Right lobe of liver (tissue), 4 donors: Measurements from ENCODE around the gene BMP2K.

Source experiments
- CTCF ChIP-seq, 4 donors: fragments of 200-600 bp in 3 of 4; fragments of 450-650 bp in 1 of 4; IDR thresholded peaks; one replicate each; pipeline versions ENCODE4 v1.5.1 to v1.8.0; 2016 to 2022; ENCODE audit warnings: antibody characterized with exemption in 4 of 4, mild to moderate bottlenecking in 2 of 4
- POLR2A ChIP-seq: fragments of 450-650 bp; IDR thresholded peaks from one replicate; pipeline ENCODE4 v1.6.1; 2017; ENCODE audit warnings: antibody characterized with exemption, mild to moderate bottlenecking
- donor health status: DM: no; HTN: no; CAD: no.
- donor health status: DM: no; HTN: no; CAD: no.
- donor health status: DM: no; HTN: yes; CAD: no.

- TF ChIP-seq CTCF (IDR thresholded peaks at IDR 0.05): no peak
- no peak for TF ChIP-seq POLR2A
Observed at GRCh38 chr4:78937837-78938236, 161.7 kb downstream of the BMP2K start.
